IPS-20b (cell line): ENCODE measurements around the gene KTN1.

Experiments
- H3K27ac ChIP-seq: one replicate; pipeline ENCODE4 v1.5.1; 2013; ENCODE audit warnings: low read length
- H3K27me3 ChIP-seq: 2 replicates; pipeline ENCODE4 v1.6.1; 2013; ENCODE audit warnings: mild to moderate bottlenecking, low read length, inconsistent platforms; ENCODE audit not compliant: insufficient read depth
- H3K36me3 ChIP-seq: 2 replicates; pipeline ENCODE4 v1.6.1; 2013; ENCODE audit warnings: low read depth, mild to moderate bottlenecking, inconsistent platforms, low read length, moderate library complexity; ENCODE audit not compliant: insufficient read depth
- H3K4me1 ChIP-seq: 2 replicates; pipeline ENCODE4 v1.6.1; 2013; ENCODE audit warnings: mild to moderate bottlenecking, control low read depth, inconsistent platforms, low read length, moderate library complexity; ENCODE audit not compliant: insufficient read depth
- H3K4me3 ChIP-seq: 2 replicates; pipeline ENCODE4 v1.5.1; 2013; ENCODE audit warnings: mild to moderate bottlenecking, low read length, inconsistent platforms
- H3K9ac ChIP-seq: 2 replicates; pipeline ENCODE4 v1.6.1; 2013; ENCODE audit warnings: low read depth, mild to moderate bottlenecking, inconsistent platforms, low read length, moderate library complexity
- H3K9me3 ChIP-seq: 2 replicates; pipeline ENCODE4 v1.6.1; 2013; ENCODE audit warnings: mild to moderate bottlenecking, low read depth, low read length, inconsistent platforms; ENCODE audit not compliant: insufficient read depth

KTN1 gene, protein sequence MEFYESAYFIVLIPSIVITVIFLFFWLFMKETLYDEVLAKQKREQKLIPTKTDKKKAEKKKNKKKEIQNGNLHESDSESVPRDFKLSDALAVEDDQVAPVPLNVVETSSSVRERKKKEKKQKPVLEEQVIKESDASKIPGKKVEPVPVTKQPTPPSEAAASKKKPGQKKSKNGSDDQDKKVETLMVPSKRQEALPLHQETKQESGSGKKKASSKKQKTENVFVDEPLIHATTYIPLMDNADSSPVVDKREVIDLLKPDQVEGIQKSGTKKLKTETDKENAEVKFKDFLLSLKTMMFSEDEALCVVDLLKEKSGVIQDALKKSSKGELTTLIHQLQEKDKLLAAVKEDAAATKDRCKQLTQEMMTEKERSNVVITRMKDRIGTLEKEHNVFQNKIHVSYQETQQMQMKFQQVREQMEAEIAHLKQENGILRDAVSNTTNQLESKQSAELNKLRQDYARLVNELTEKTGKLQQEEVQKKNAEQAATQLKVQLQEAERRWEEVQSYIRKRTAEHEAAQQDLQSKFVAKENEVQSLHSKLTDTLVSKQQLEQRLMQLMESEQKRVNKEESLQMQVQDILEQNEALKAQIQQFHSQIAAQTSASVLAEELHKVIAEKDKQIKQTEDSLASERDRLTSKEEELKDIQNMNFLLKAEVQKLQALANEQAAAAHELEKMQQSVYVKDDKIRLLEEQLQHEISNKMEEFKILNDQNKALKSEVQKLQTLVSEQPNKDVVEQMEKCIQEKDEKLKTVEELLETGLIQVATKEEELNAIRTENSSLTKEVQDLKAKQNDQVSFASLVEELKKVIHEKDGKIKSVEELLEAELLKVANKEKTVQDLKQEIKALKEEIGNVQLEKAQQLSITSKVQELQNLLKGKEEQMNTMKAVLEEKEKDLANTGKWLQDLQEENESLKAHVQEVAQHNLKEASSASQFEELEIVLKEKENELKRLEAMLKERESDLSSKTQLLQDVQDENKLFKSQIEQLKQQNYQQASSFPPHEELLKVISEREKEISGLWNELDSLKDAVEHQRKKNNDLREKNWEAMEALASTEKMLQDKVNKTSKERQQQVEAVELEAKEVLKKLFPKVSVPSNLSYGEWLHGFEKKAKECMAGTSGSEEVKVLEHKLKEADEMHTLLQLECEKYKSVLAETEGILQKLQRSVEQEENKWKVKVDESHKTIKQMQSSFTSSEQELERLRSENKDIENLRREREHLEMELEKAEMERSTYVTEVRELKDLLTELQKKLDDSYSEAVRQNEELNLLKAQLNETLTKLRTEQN (N-terminal part only)

DNA sequence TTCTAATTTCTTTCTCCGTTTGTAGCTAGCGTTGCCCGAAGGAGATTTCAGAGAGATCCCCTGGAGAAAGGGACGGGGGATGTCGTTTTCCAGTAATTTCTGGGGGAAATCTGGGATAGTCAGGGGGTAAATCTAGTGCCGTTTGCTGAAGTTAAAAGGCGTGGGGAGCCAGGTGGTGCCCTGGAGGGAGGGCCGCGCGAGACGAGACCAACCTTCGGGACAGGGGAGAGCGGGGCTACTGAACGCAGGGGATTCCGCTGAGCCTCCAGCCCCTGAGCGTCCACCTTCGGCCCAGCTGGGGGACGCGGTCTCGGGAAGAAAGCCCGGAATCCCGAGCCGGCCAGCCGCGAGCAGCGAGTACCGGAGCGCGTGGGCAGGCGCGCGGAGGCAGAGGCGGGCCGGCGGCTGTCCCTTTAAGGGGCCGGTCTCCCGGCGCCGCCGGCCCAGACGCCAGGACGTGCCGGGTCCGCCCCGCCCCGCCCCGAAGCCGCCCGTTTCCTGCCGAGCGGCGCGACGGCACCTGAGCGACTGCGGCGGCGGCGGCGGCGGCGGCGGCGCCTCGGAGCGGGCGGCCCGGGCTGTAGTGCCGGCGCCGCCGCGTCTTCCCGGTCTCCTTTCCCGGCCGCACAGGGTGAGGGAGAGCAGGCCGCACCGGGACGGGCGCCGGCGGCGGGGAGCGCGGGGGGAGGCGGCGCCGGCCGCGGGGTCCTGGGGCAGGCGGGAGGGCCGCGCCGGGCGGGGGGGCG is at the start of gene KTN1:
KTN1 (plus strand) TSS at position 484 of the 746 bp plus-strand sequence. CDS start 31,842 bp downstream, outside the sequence.
- Histone ChIP-seq H3K36me3 (no peaks in the 10 kb centered on the region), H3K27me3 (no peaks in the 10 kb centered on the region), H3K4me1 (peaks cover 11% of the 10 kb centered on the region), H3K9me3 (no peaks in the 10 kb centered on the region), H3K9ac (peak within 1 kb of the TSS; percentile 85), H3K4me3 (peak within 1 kb of the TSS; percentile 89), H3K27ac (peak within 1 kb of the TSS; percentile 39)

DNA sequence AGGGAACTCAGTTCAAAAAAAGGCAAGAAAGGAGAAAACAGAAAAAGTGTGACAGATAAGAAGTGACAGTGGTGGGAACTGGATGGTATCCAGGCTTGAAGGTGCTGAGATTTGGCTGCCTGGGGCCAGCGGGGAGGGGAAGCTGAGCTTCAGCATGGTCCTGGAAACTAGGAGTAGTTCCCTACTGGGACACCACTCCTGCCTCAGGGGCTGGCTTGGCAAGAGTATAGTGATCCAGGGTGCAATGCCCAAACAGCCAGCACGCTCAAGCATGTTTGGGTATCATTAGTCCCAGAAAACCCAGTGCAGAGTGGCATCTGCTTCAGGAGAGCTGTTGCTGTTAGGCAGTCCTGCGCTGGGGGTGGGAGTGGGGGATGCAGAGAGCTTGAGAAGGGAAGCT is 49.5 kb upstream of the KTN1 start:
- no peak overlapping the region for H3K4me3 ChIP-seq
- H3K9me3 ChIP-seq: no peaks in the 10 kb centered on the region
- H3K36me3 ChIP-seq: no peaks in the 10 kb centered on the region
- H3K27me3 ChIP-seq: no peaks in the 10 kb centered on the region
- H3K9ac ChIP-seq: no peak overlapping the region
- H3K27ac ChIP-seq: no peak overlapping the region
- H3K4me1 ChIP-seq: peaks cover 1% of the 10 kb centered on the region; the same call in 1 of the 2 replicates

DNA sequence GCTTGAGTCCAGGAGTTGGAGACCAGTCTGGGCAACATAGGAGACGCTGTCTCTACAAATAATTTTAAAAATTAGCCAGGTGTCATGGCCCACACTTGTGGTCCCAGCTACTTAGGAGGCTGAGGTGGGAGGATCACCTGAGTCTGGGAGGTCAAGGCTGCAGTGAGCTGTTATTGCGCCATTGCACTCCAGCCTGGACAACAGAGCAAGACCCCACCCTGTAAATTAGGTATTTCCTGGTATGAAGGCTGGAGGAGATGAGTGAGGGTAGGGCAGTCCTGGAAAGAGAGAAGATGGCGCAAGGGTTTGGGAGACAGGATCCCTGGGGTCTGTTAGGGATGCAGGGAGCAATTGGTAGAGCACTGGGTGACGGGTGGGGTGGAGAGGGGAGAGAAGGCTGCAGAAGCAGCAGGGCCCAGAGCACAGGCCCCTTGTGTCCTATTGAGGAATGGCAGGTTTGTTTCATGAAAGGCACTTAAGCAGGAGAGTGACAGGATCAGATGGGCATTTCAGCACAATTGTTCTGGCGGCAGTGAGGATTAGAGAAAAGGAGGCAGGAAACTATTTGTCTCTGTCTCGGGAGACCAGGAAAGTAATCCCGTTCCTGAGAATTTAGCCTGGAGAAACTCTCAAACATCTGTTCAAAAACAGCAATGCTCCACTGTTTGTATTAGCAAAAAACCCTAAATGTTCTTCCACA is 47.2 kb upstream of the KTN1 start:
- H3K9me3 ChIP-seq: peaks cover 7% of the 10 kb centered on the region
- H3K4me1 ChIP-seq: peaks cover 3% of the 10 kb centered on the region; the same call in 1 of the 2 replicates
- no peaks in the 10 kb centered on the region for H3K36me3 ChIP-seq
- no peak overlapping the region for H3K9ac ChIP-seq
- no peak overlapping the region for H3K27ac ChIP-seq
- H3K4me3 ChIP-seq: no peak overlapping the region
- no peaks in the 10 kb centered on the region for H3K27me3 ChIP-seq

- peaks cover 7% of the 10 kb centered on the region for H3K9me3 ChIP-seq
- peaks cover 3% of the 10 kb centered on the region; the same call in 1 of the 2 replicates for H3K4me1 ChIP-seq
- H3K36me3 ChIP-seq: no peaks in the 10 kb centered on the region
- no peaks in the 10 kb centered on the region for H3K27me3 ChIP-seq
- H3K9ac ChIP-seq: no peak overlapping the region
- no peak overlapping the region for H3K4me3 ChIP-seq
- H3K27ac ChIP-seq: no peak overlapping the region
Observed at GRCh38 chr14:55533960-55534359, 46.0 kb upstream of the KTN1 start.

GRCh38 chr14:55535516-55536203 is 44.3 kb upstream of the KTN1 start:
- no peak overlapping the region for H3K9ac ChIP-seq
- H3K36me3 ChIP-seq: no peaks in the 10 kb centered on the region
- H3K27ac ChIP-seq: no peak overlapping the region
- no peak overlapping the region for H3K4me3 ChIP-seq
- peaks cover 3% of the 10 kb centered on the region; the same call in 1 of the 2 replicates for H3K4me1 ChIP-seq
- H3K9me3 ChIP-seq: peaks cover 7% of the 10 kb centered on the region
- no peaks in the 10 kb centered on the region for H3K27me3 ChIP-seq

- Histone ChIP-seq H3K27ac (no peak overlapping the region), H3K4me1 (peaks cover 3% of the 10 kb centered on the region; the same call in 1 of the 2 replicates), H3K36me3 (no peaks in the 10 kb centered on the region), H3K9ac (no peak overlapping the region), H3K27me3 (no peaks in the 10 kb centered on the region), H3K9me3 (peaks cover 7% of the 10 kb centered on the region), H3K4me3 (no peak overlapping the region)
Observed at GRCh38 chr14:55536204-55536708, 43.8 kb upstream of the KTN1 start.

GRCh38 chr14:55537782-55538181 is 42.2 kb upstream of the KTN1 start:
- H3K27ac ChIP-seq: no peak overlapping the region
- no peaks in the 10 kb centered on the region for H3K36me3 ChIP-seq
- peaks cover 7% of the 10 kb centered on the region for H3K9me3 ChIP-seq
- H3K4me3 ChIP-seq: no peak overlapping the region
- H3K9ac ChIP-seq: no peak overlapping the region
- H3K4me1 ChIP-seq: peaks cover 3% of the 10 kb centered on the region; the same call in 1 of the 2 replicates
- no peaks in the 10 kb centered on the region for H3K27me3 ChIP-seq

GRCh38 chr14:55539975-55540374 is 40.0 kb upstream of the KTN1 start:
- Histone ChIP-seq H3K9ac (no peak overlapping the region), H3K9me3 (peaks cover 7% of the 10 kb centered on the region), H3K4me3 (no peak overlapping the region), H3K36me3 (no peaks in the 10 kb centered on the region), H3K4me1 (peaks cover 3% of the 10 kb centered on the region; the same call in 1 of the 2 replicates), H3K27me3 (no peaks in the 10 kb centered on the region), H3K27ac (no peak overlapping the region)

DNA sequence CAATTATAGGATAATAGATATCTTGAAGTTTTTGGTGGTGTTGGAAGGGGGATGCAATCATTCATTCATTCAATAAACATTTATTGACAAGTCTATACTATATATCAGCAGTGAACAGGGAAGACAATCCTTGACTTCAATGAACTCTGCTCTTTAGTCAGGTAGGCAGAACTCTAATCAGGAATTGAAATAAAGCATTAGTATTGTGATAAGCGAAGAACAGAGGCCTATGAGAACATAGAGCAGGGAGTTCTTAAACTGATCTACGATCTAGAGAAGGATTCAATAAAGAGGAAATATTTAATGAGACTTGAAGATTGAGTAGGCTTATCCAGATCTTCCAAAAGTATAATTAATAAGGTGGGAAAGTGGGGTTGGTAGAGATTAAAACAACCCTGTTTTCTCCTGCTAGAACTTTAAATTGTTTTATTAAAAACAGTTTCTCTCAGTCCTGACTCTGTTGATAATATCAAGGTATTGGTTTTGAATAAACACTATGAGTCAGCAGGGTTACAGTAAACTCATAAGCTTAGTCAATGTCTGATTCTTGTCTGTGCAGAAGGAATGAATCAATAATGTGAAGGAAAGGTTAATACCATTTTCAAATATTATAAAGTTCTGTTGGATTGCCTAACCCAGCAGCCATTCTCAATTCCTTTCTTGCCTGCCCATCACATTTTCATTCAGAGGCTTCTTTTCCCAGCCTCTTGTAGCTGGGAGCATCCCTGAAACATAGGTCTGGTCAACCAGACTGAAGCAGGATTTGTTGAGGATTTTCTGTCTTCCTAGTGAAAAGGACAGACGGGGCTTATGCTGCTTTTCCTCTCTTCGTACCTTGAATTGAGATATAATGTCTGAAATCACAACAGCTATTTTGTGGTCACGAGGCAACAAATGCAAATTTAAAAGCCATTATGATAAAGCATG is 38.9 kb upstream of the KTN1 start:
- Histone ChIP-seq H3K9me3 (peaks cover 7% of the 10 kb centered on the region), H3K36me3 (no peaks in the 10 kb centered on the region), H3K27ac (no peak overlapping the region), H3K4me1 (no peaks in the 10 kb centered on the region), H3K4me3 (no peak overlapping the region), H3K9ac (no peak overlapping the region), H3K27me3 (no peaks in the 10 kb centered on the region)
